Stomach (tissue), 4 donors: Measurements from ENCODE around the gene ATP10B.

Source experiments
- EP300 ChIP-seq: sonication (generic); formaldehyde crosslinking; IDR thresholded peaks from one replicate; pipeline ENCODE4 v1.6.1; 2017; ENCODE audit warnings: antibody characterized with exemption
- POLR2A ChIP-seq, 4 donors: fragments of 450-650 bp; IDR thresholded peaks; one replicate each; pipeline ENCODE4 v1.6.1; 2016; ENCODE audit warnings: antibody characterized with exemption in 4 of 4, control low read depth in 2 of 4, mild to moderate bottlenecking in 1 of 4, moderate library complexity in 1 of 4
- POLR2AphosphoS5 ChIP-seq, 3 donors: sonication (generic); formaldehyde crosslinking; IDR thresholded peaks; one replicate each; pipeline ENCODE4 v1.6.1; 2016; ENCODE audit warnings: antibody characterized with exemption in 3 of 3
- TF ChIP-seq, protein P1 (sequence below), 7 experiments: fragments of 450-650 bp in 4 of 7; fragments of 200-600 bp in 3 of 7; sonication (generic) in 3 of 7; IDR thresholded peaks; one replicate each; pipeline ENCODE4 v1.5.1; 2016 to 2019; ENCODE audit warnings: antibody characterized with exemption in 7 of 7, control low read depth in 2 of 7, mild to moderate bottlenecking in 1 of 7

DNA sequence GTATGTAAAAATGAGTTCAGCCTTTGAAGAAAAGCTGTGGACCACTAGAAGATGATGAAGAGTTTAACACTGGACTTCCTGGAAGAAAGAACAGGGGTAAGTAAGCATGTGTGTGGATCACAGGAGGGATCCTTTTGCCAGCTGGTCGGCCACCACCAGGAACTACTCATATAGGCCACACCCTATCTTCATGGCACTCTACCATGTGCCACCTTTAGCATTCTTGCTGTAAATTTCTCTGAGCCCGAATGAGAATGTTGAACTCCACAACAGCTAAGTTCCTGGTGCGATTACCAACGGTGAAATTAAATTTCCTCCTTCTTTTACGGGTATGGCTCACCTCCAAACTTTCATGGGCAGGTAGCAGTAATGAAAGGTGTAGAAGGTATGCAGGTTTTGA is 102.3 kb downstream of the ATP10B start:
- TF ChIP-seq POLR2AphosphoS5 (IDR thresholded peaks at IDR 0.05): no peak
- no peak for TF ChIP-seq POLR2A (IDR thresholded peaks at IDR 0.05)
- TF ChIP-seq, protein P1, sequence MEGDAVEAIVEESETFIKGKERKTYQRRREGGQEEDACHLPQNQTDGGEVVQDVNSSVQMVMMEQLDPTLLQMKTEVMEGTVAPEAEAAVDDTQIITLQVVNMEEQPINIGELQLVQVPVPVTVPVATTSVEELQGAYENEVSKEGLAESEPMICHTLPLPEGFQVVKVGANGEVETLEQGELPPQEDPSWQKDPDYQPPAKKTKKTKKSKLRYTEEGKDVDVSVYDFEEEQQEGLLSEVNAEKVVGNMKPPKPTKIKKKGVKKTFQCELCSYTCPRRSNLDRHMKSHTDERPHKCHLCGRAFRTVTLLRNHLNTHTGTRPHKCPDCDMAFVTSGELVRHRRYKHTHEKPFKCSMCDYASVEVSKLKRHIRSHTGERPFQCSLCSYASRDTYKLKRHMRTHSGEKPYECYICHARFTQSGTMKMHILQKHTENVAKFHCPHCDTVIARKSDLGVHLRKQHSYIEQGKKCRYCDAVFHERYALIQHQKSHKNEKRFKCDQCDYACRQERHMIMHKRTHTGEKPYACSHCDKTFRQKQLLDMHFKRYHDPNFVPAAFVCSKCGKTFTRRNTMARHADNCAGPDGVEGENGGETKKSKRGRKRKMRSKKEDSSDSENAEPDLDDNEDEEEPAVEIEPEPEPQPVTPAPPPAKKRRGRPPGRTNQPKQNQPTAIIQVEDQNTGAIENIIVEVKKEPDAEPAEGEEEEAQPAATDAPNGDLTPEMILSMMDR (IDR thresholded peaks at IDR 0.05): no peak
- TF ChIP-seq EP300: no peak
